Stimulated activated memory B cell treated with anti-CD40 and anti-IgM and Interleukin-4, amounts not matched to agents 10 μg/mL and 1 μg/mL and 100 μg/mL, for 72 hours (primary cell): ENCODE data around the gene CRELD1.

Source experiments
- ATAC-seq: fragments of 150-1000 bp; cut with Tn5 transposase; 2 replicates; pipeline ENCODE4 v1.10.0; 2021
- H3K27ac Mint-ChIP-seq: one replicate; pipeline ENCODE4 v1.8.0; 2022; ENCODE audit warnings: mild to moderate bottlenecking, mixed read lengths
- H3K27me3 Mint-ChIP-seq: one replicate; pipeline ENCODE4 v1.8.0; 2022; ENCODE audit warnings: mixed read lengths
- H3K36me3 Mint-ChIP-seq: one replicate; pipeline ENCODE4 v1.8.0; 2022; ENCODE audit warnings: mixed read lengths
- H3K4me1 Mint-ChIP-seq: one replicate; pipeline ENCODE4 v1.8.0; 2022; ENCODE audit warnings: mixed read lengths
- H3K4me3 Mint-ChIP-seq: one replicate; pipeline ENCODE4 v1.8.0; 2022; ENCODE audit warnings: mild to moderate bottlenecking, moderate library complexity, mixed read lengths
- H3K9me3 Mint-ChIP-seq: one replicate; pipeline ENCODE4 v1.8.0; 2022; ENCODE audit warnings: mixed read lengths

CRELD1 gene

GRCh38 chr3:9915254-9916141 is 18.1 kb upstream of the CRELD1 start:
- H3K27me3 Mint-ChIP-seq: peaks cover 36% of the 10 kb centered on the region
- H3K9me3 Mint-ChIP-seq: no peaks in the 10 kb centered on the region
- peaks cover 10% of the 10 kb centered on the region for H3K4me1 Mint-ChIP-seq
- peak overlapping the region; percentile 68 for H3K4me3 Mint-ChIP-seq
- peak; percentile 56 for ATAC-seq
- H3K36me3 Mint-ChIP-seq: no peaks in the 10 kb centered on the region
- H3K27ac Mint-ChIP-seq: no peak overlapping the region

- H3K27me3 Mint-ChIP-seq: peaks cover 31% of the 10 kb centered on the region
- no peaks in the 10 kb centered on the region for H3K9me3 Mint-ChIP-seq
- no peak for ATAC-seq
- H3K4me1 Mint-ChIP-seq: peaks cover 10% of the 10 kb centered on the region
- H3K27ac Mint-ChIP-seq: peak overlapping the region; percentile 51
- no peaks in the 10 kb centered on the region for H3K36me3 Mint-ChIP-seq
- peak overlapping the region; percentile 34 for H3K4me3 Mint-ChIP-seq
Observed at GRCh38 chr3:9916346-9916733, 17.3 kb upstream of the CRELD1 start.

GRCh38 chr3:9916734-9917680 is 16.6 kb upstream of the CRELD1 start, which contains the start of gene IL17RC:
IL17RC (plus strand) TSS chr3:9917098; CDS start chr3:9917316, 218 bp downstream.
- Mint-ChIP-seq H3K36me3 (no peaks in the 10 kb centered on the region), H3K27ac (peak within 1 kb of the TSS; percentile 51), H3K9me3 (no peaks in the 10 kb centered on the region), H3K27me3 (peaks cover 25% of the 10 kb centered on the region), H3K4me1 (peaks cover 10% of the 10 kb centered on the region), H3K4me3 (peak within 1 kb of the TSS; percentile 68)
- ATAC-seq: peak; percentile 18

GRCh38 chr3:9917820-9918219 is 15.8 kb upstream of the CRELD1 start:
- no peaks in the 10 kb centered on the region for H3K9me3 Mint-ChIP-seq
- peaks cover 10% of the 10 kb centered on the region for H3K4me1 Mint-ChIP-seq
- ATAC-seq: no peak
- no peak overlapping the region for H3K27ac Mint-ChIP-seq
- H3K36me3 Mint-ChIP-seq: no peaks in the 10 kb centered on the region
- H3K4me3 Mint-ChIP-seq: no peak overlapping the region
- peaks cover 25% of the 10 kb centered on the region for H3K27me3 Mint-ChIP-seq

GRCh38 chr3:9918261-9919038 is 15.2 kb upstream of the CRELD1 start:
- Mint-ChIP-seq H3K4me1 (peaks cover 10% of the 10 kb centered on the region), H3K36me3 (no peaks in the 10 kb centered on the region), H3K9me3 (no peaks in the 10 kb centered on the region), H3K27me3 (peaks cover 28% of the 10 kb centered on the region), H3K27ac (no peak overlapping the region), H3K4me3 (no peak overlapping the region)
- no peak for ATAC-seq

GRCh38 chr3:9928158-9928557 is 5.5 kb upstream of the CRELD1 start:
- Mint-ChIP-seq H3K4me3 (no peak overlapping the region), H3K36me3 (no peaks in the 10 kb centered on the region), H3K27me3 (peaks cover 14% of the 10 kb centered on the region), H3K27ac (no peak overlapping the region), H3K4me1 (peaks cover 16% of the 10 kb centered on the region), H3K9me3 (no peaks in the 10 kb centered on the region)
- no peak for ATAC-seq

- Mint-ChIP-seq H3K4me3 (no peak overlapping the region), H3K27ac (no peak overlapping the region), H3K36me3 (peaks cover 10% of the 10 kb centered on the region), H3K4me1 (peaks cover 31% of the 10 kb centered on the region), H3K9me3 (no peaks in the 10 kb centered on the region), H3K27me3 (no peaks in the 10 kb centered on the region)
- ATAC-seq: no peak
Observed at GRCh38 chr3:9930804-9931418, 2.7 kb upstream of the CRELD1 start.

- ATAC-seq: no peak
- no peaks in the 10 kb centered on the region for H3K9me3 Mint-ChIP-seq
- no peaks in the 10 kb centered on the region for H3K27me3 Mint-ChIP-seq
- peaks cover 38% of the 10 kb centered on the region for H3K4me1 Mint-ChIP-seq
- peak overlapping the region; percentile 97 for H3K4me3 Mint-ChIP-seq
- peaks cover 20% of the 10 kb centered on the region for H3K36me3 Mint-ChIP-seq
- H3K27ac Mint-ChIP-seq: peak overlapping the region; percentile 89
Observed at GRCh38 chr3:9932535-9932842, 1.1 kb upstream of the CRELD1 start.

- H3K4me3 Mint-ChIP-seq: peak overlapping the region; percentile 97
- peak; percentile 91 for ATAC-seq
- H3K27me3 Mint-ChIP-seq: no peaks in the 10 kb centered on the region
- no peaks in the 10 kb centered on the region for H3K9me3 Mint-ChIP-seq
- peak overlapping the region; percentile 89 for H3K27ac Mint-ChIP-seq
- H3K36me3 Mint-ChIP-seq: peaks cover 23% of the 10 kb centered on the region
- peaks cover 38% of the 10 kb centered on the region for H3K4me1 Mint-ChIP-seq
Observed at GRCh38 chr3:9932843-9933560, 632 bp upstream of the CRELD1 start.

GRCh38 chr3:9934235-9934621 is 594 bp downstream of the CRELD1 start:
- Mint-ChIP-seq H3K27me3 (no peaks in the 10 kb centered on the region), H3K36me3 (peaks cover 26% of the 10 kb centered on the region)

GRCh38 chr3:9934993-9935392 is 1.4 kb downstream of the CRELD1 start:
- peak overlapping the region; percentile 89 for H3K27ac Mint-ChIP-seq
- peak overlapping the region; percentile 38 for H3K4me3 Mint-ChIP-seq
- peaks cover 26% of the 10 kb centered on the region for H3K36me3 Mint-ChIP-seq
- no peak for ATAC-seq
- H3K27me3 Mint-ChIP-seq: no peaks in the 10 kb centered on the region
- H3K4me1 Mint-ChIP-seq: peaks cover 38% of the 10 kb centered on the region
- no peaks in the 10 kb centered on the region for H3K9me3 Mint-ChIP-seq

More at GRCh38 chr3:9934235-9934621, 594 bp downstream of the CRELD1 start:
- Mint-ChIP-seq H3K27ac (peak overlapping the region; percentile 89), H3K4me3 (peak overlapping the region; percentile 97), H3K4me1 (peaks cover 38% of the 10 kb centered on the region), H3K9me3 (no peaks in the 10 kb centered on the region)
- ATAC-seq: no peak

- H3K27me3 Mint-ChIP-seq: no peaks in the 10 kb centered on the region
- H3K36me3 Mint-ChIP-seq: peaks cover 30% of the 10 kb centered on the region
- no peak overlapping the region for H3K4me3 Mint-ChIP-seq
- no peaks in the 10 kb centered on the region for H3K9me3 Mint-ChIP-seq
- ATAC-seq: no peak
- peaks cover 38% of the 10 kb centered on the region for H3K4me1 Mint-ChIP-seq
- H3K27ac Mint-ChIP-seq: no peak overlapping the region
Observed at GRCh38 chr3:9935966-9936510, 2.4 kb downstream of the CRELD1 start.

GRCh38 chr3:9937486-9938238 is 4.0 kb downstream of the CRELD1 start:
- no peak for ATAC-seq
- Mint-ChIP-seq H3K4me1 (peaks cover 28% of the 10 kb centered on the region), H3K27ac (no peak overlapping the region), H3K9me3 (no peaks in the 10 kb centered on the region), H3K27me3 (no peaks in the 10 kb centered on the region), H3K4me3 (no peak overlapping the region), H3K36me3 (peaks cover 35% of the 10 kb centered on the region)
